ENCODE results near the gene AGR3. TPM values are rescaled to one million over a fixed set of nuclear protein-coding genes. Genes with fewer than 3 reads are reported as not detected.

Gene AGR3
- total RNA-seq, 1 donor from 2014 or later: not detected

Other genes starting within 250 kb of the AGR3 start
- 21.5 TPM for gene ANKMY2, start 236.2 kb downstream of the AGR3 start, total RNA-seq
- gene BZW2, start 235.8 kb downstream of the AGR3 start, total RNA-seq: 359 TPM
- 14.8 TPM for gene TSPAN13, start 128.2 kb downstream of the AGR3 start, total RNA-seq
- not detected for gene AGR2, start 77.0 kb downstream of the AGR3 start, total RNA-seq

Data from Right ventricle myocardium superior (tissue), 1 donor.